DOHH2 (cell line): ENCODE data around the gene TCF15.
"Not testable (repeated sequence)": the region's sequence is repeated elsewhere in the genome, so short reads cannot be mapped to it uniquely, and the experiment has no call there.

ENCODE experiments used
- H3F3A ChIP-seq: fragments of 200-600 bp; sonication (generic), shearing (Covaris generic); 2 replicates; pipeline ENCODE4 v1.6.0; 2016; ENCODE audit warnings: antibody characterized with exemption, mild to moderate bottlenecking; ENCODE audit not compliant: control insufficient read depth, insufficient read depth
- H3K27ac ChIP-seq: fragments of 200-600 bp; sonication (generic); 2 replicates; pipeline ENCODE4 v1.5.1; 2014; ENCODE audit warnings: low read depth, mild to moderate bottlenecking, low read length, moderate library complexity
- H3K27me3 ChIP-seq: fragments of 200-600 bp; sonication (generic); 2 replicates; pipeline ENCODE4 v1.6.1; 2014; ENCODE audit warnings: mild to moderate bottlenecking, low read length, mixed read lengths; ENCODE audit not compliant: control insufficient read depth
- H3K36me3 ChIP-seq: fragments of 200-600 bp; sonication (generic); 2 replicates; pipeline ENCODE4 v1.6.1; 2014; ENCODE audit warnings: mild to moderate bottlenecking, low read length, moderate library complexity, mixed read lengths; ENCODE audit not compliant: control insufficient read depth
- H3K4me1 ChIP-seq: fragments of 200-600 bp; sonication (generic); 2 replicates; pipeline ENCODE4 v1.6.1; 2014; ENCODE audit warnings: mild to moderate bottlenecking, low read length, mixed read lengths; ENCODE audit not compliant: control insufficient read depth
- H3K4me2 ChIP-seq: fragments of 200-600 bp; sonication (generic); 2 replicates; pipeline ENCODE4 v1.6.0; 2014; ENCODE audit warnings: mild to moderate bottlenecking, low read length, moderate library complexity
- H3K4me3 ChIP-seq: fragments of 200-600 bp; sonication (generic); 2 replicates; pipeline ENCODE4 v1.5.1; 2014; ENCODE audit warnings: mild to moderate bottlenecking, low read length, mixed read lengths
- H3K79me2 ChIP-seq: fragments of 200-600 bp; sonication (generic); 2 replicates; pipeline ENCODE4 v1.6.1; 2014; ENCODE audit warnings: mild to moderate bottlenecking, low read length, mixed read lengths; ENCODE audit not compliant: control insufficient read depth
- H3K9me2 ChIP-seq: fragments of 200-600 bp; sonication (generic); replicated peaks from 2 replicates; pipeline ENCODE4 v1.6.1; 2014; ENCODE audit warnings: mild to moderate bottlenecking, low read length, mixed read lengths; ENCODE audit not compliant: control insufficient read depth
- H3K9me3 ChIP-seq: fragments of 200-600 bp; sonication (generic); 2 replicates; pipeline ENCODE4 v1.6.1; 2014; ENCODE audit warnings: antibody characterized with exemption, low read length, mixed read lengths; ENCODE audit not compliant: control insufficient read depth, insufficient read depth
- H4K20me1 ChIP-seq: fragments of 200-600 bp; sonication (generic); 2 replicates; pipeline ENCODE4 v1.6.0; 2014; ENCODE audit warnings: low read depth, mild to moderate bottlenecking, antibody characterized with exemption, low read length, moderate library complexity; ENCODE audit not compliant: control insufficient read depth, insufficient read depth
- CTCF ChIP-seq: fragments of 200-600 bp; sonication (generic); IDR thresholded peaks from one replicate; pipeline ENCODE4 v1.5.1; 2014; ENCODE audit warnings: antibody characterized with exemption, mild to moderate bottlenecking, low read depth, low read length; ENCODE audit not compliant: poor library complexity, severe bottlenecking
- EZH2phosphoT487 ChIP-seq: fragments of 200-600 bp; sonication (generic); IDR thresholded peaks from 2 replicates; pipeline ENCODE4 v1.6.1; 2017; ENCODE audit warnings: borderline replicate concordance, mild to moderate bottlenecking, antibody characterized with exemption, low read length, moderate library complexity, mixed read lengths

The TCF15 gene

GRCh38 chr20:642398-643174, 32.5 kb upstream of the TCF15 start:
- Histone ChIP-seq H3K27me3 (no peaks in the 10 kb centered on the region; the same call in 1 of the 2 replicates), H3K4me3 (no peak overlapping the region), H3F3A (peaks cover 4% of the 10 kb centered on the region; the same call in 1 of the 2 replicates), H3K4me1 (peaks cover 7% of the 10 kb centered on the region), H3K4me2 (no peak overlapping the region), H4K20me1 (no peaks in the 10 kb centered on the region), H3K79me2 (no peaks in the 10 kb centered on the region), H3K9me3 (no peaks in the 10 kb centered on the region), H3K36me3 (peaks cover 10% of the 10 kb centered on the region), H3K27ac (no peak overlapping the region), H3K9me2 (no peaks in the 10 kb centered on the region)
- TF ChIP-seq CTCF (no peak), EZH2phosphoT487 (no peak)

GRCh38 chr20:642013-642397, 31.9 kb upstream of the TCF15 start:
- H3K4me2 ChIP-seq, H3K4me3 ChIP-seq, H3F3A ChIP-seq, H3K36me3 ChIP-seq, H3K9me2 ChIP-seq, H4K20me1 ChIP-seq, H3K27ac ChIP-seq, H3K79me2 ChIP-seq, H3K27me3 ChIP-seq, H3K9me3 ChIP-seq, H3K4me1 ChIP-seq: not testable (repeated sequence)

GRCh38 chr20:641516-641875, 31.4 kb upstream of the TCF15 start:
- no peaks in the 10 kb centered on the region for H3K9me2 ChIP-seq
- H3K9me3 ChIP-seq, result no peaks in the 10 kb centered on the region
- H3K36me3 ChIP-seq, result no peaks in the 10 kb centered on the region
- H3K27ac ChIP-seq, result no peak overlapping the region
- no peaks in the 10 kb centered on the region for H3K79me2 ChIP-seq
- peaks cover 4% of the 10 kb centered on the region; the same call in 1 of the 2 replicates for H3F3A ChIP-seq
- no peak overlapping the region for H3K4me2 ChIP-seq
- H3K4me1 ChIP-seq, result peaks cover 7% of the 10 kb centered on the region
- no peaks in the 10 kb centered on the region for H4K20me1 ChIP-seq
- H3K4me3 ChIP-seq, result no peak overlapping the region
- H3K27me3 ChIP-seq, result no peaks in the 10 kb centered on the region; the same call in 1 of the 2 replicates
- no peak for TF ChIP-seq CTCF
- no peak for TF ChIP-seq EZH2phosphoT487

- no peaks in the 10 kb centered on the region for H4K20me1 ChIP-seq
- H3K4me3 ChIP-seq, result no peak overlapping the region
- H3K9me3 ChIP-seq, result no peaks in the 10 kb centered on the region
- no peaks in the 10 kb centered on the region for H3K79me2 ChIP-seq
- no peak overlapping the region for H3K4me2 ChIP-seq
- H3F3A ChIP-seq, result peaks cover 4% of the 10 kb centered on the region; the same call in 1 of the 2 replicates
- TF ChIP-seq CTCF (no peak), EZH2phosphoT487 (no peak)
- H3K27me3 ChIP-seq, result no peaks in the 10 kb centered on the region; the same call in 1 of the 2 replicates
- H3K9me2 ChIP-seq, result no peaks in the 10 kb centered on the region
- no peak overlapping the region for H3K27ac ChIP-seq
- peaks cover 7% of the 10 kb centered on the region for H3K4me1 ChIP-seq
- H3K36me3 ChIP-seq, result no peaks in the 10 kb centered on the region
These were observed 30.8 kb upstream of the TCF15 start for GRCh38 chr20:640674-641515.
